K562 (cell line): ENCODE measurements around the gene GPR162. TPM values are rescaled to one million over a fixed set of nuclear protein-coding genes. Genes with fewer than 3 reads are reported as not detected.

ENCODE experiments used
- ATAC-seq: fragments of 200-7000 bp; cut with Tn5 transposase; 3 replicates; pipeline ENCODE4 v1.9.1; 2020; ENCODE audit warnings: moderate library complexity
- BruUV-seq: library from RNA; stranded (reverse); fragments of 400-500 nt; replicated peaks from 2 replicates; lab custom pipeline; 2021; lab: Mats Ljungman, UMichigan
- CTCF ChIA-PET: fragments of 300-600 bp; formaldehyde crosslinking; extraction: SDS; loops from one replicate; lab custom pipeline; 2021; ENCODE audit warnings: low intra/inter-chr PET ratio; lab: Yijun Ruan, JAX
- POLR2A ChIA-PET: fragments of 300-600, 350-650 bp; sonication (Branson Sonifier 250); formaldehyde crosslinking; extraction: SDS; loops from one replicate; lab custom pipeline; 2021; ENCODE audit warnings: antibody characterized with exemption, inconsistent platforms; lab: Yijun Ruan, JAX
- DNase-seq, 4 experiments: peaks; one replicate each; pipeline versions ENCODE4 v3.0.0 to v3.0.0-alpha.2; 2011 to 2018; ENCODE audit warnings: low spot score in 3 of 4, mixed read lengths in 3 of 4; ENCODE audit errors: extremely low read depth in 1 of 4
- FAIRE-seq: peaks from 2 replicates; lab custom pipeline; 2011; peaks lifted over from hg19 to GRCh38; lab: Jason Lieb, UNC
- H2AFZ ChIP-seq: 2 replicates; pipeline ENCODE4 v1.6.0; 2011; ENCODE audit warnings: low read depth, low read length, control low read depth, inconsistent platforms
- H3K27ac ChIP-seq: fragments of 200-600 bp; 3 replicates; pipeline ENCODE4 v1.8.0; 2011; ENCODE audit warnings: low read depth, mild to moderate bottlenecking, control low read depth, inconsistent platforms, low read length, moderate library complexity, mixed read lengths; ENCODE audit errors: extremely low read depth
- H3K27me3 ChIP-seq, 2 experiments: fragments of 300-600 bp in 1 of 2; 2 replicates in 1 of 2; 3 replicates in 1 of 2; pipeline versions ENCODE4 v1.6.0 to v1.8.0; 2011; ENCODE audit warnings: inconsistent platforms in 2 of 2, low read length in 2 of 2, mild to moderate bottlenecking in 1 of 2, mixed read lengths in 1 of 2, moderate library complexity in 1 of 2; ENCODE audit not compliant: control insufficient read depth in 2 of 2, insufficient read depth in 2 of 2
- H3K36me3 ChIP-seq: fragments of 300-600 bp; 3 replicates; pipeline ENCODE4 v1.8.0; 2011; ENCODE audit warnings: mild to moderate bottlenecking, low read length, inconsistent platforms; ENCODE audit not compliant: control insufficient read depth, insufficient read depth
- H3K4me1 ChIP-seq, 2 experiments: fragments of 200-600 bp in 1 of 2; replicated peaks in 1 of 2; 2 replicates in 1 of 2; 3 replicates in 1 of 2; pipeline versions ENCODE4 v1.5.1 to v1.8.0; 2011; ENCODE audit warnings: inconsistent platforms in 2 of 2, low read length in 2 of 2, mild to moderate bottlenecking in 1 of 2, mixed read lengths in 1 of 2, moderate library complexity in 1 of 2; ENCODE audit not compliant: control insufficient read depth in 2 of 2, insufficient read depth in 2 of 2
- H3K4me2 ChIP-seq: 2 replicates; pipeline ENCODE4 v1.6.1; 2011; ENCODE audit warnings: low read length, control low read depth, inconsistent platforms, mixed read lengths; ENCODE audit not compliant: insufficient read depth
- H3K4me3 ChIP-seq: fragments of 200-600 bp; sonication (generic), shearing (Covaris generic); 2 replicates; pipeline ENCODE4 v1.5.1; 2016; ENCODE audit warnings: control low read depth, inconsistent platforms
- H3K79me2 ChIP-seq: fragments of 200-600 bp; 3 replicates; pipeline ENCODE4 v1.8.0; 2011; ENCODE audit warnings: low read length, inconsistent platforms; ENCODE audit not compliant: control insufficient read depth, insufficient read depth
- H3K9ac ChIP-seq, 2 experiments: 2 replicates each; pipeline versions ENCODE4 v1.6.0 to v1.6.1; 2011; ENCODE audit warnings: low read depth in 2 of 2, low read length in 2 of 2, control low read depth in 1 of 2, inconsistent platforms in 1 of 2, mild to moderate bottlenecking in 1 of 2, mixed read lengths in 1 of 2; ENCODE audit not compliant: insufficient read depth in 1 of 2
- H3K9me1 ChIP-seq: one replicate; pipeline ENCODE4 v1.6.0; 2011; ENCODE audit warnings: inconsistent platforms, mild to moderate bottlenecking, low read length, moderate library complexity; ENCODE audit not compliant: control insufficient read depth, insufficient read depth
- H3K9me3 ChIP-seq: replicated peaks from 2 replicates; pipeline ENCODE4 v1.5.1; 2011; ENCODE audit warnings: low read depth, low read length, inconsistent platforms; ENCODE audit not compliant: control insufficient read depth, insufficient read depth
- H4K20me1 ChIP-seq: replicated peaks from 2 replicates; pipeline ENCODE4 v1.6.1; 2011; ENCODE audit warnings: low read length, inconsistent platforms, mixed read lengths; ENCODE audit not compliant: control insufficient read depth, insufficient read depth
- MYBL2 ChIP-seq, 2 experiments: fragments of 450-650 bp in 1 of 2; sonication (generic) in 1 of 2; formaldehyde crosslinking in 1 of 2; IDR thresholded peaks; 2 replicates each; pipeline versions ENCODE4 v1.6.1 to v1.8.1; 2017 to 2022; ENCODE audit warnings: borderline replicate concordance in 1 of 2, inconsistent platforms in 1 of 2, low read depth in 1 of 2, mild to moderate bottlenecking in 1 of 2, missing genetic modification reagents in 1 of 2, moderate library complexity in 1 of 2
- ZC3H11A ChIP-seq: IDR thresholded peaks from 2 replicates; pipeline ENCODE4 v1.6.1; 2012; ENCODE audit warnings: low read depth, low read length, improper control_type of control experiment
- ZNF175 ChIP-seq: fragments of 200-800 bp; sonication (Bioruptor generic); IDR thresholded peaks from 2 replicates; pipeline ENCODE4 v1.6.1; 2016; ENCODE audit warnings: low read depth, mild to moderate bottlenecking, missing genetic modification characterization, missing compliant biosample characterization
- ZNF431 ChIP-seq: sonication (generic); formaldehyde crosslinking; IDR thresholded peaks from 2 replicates; pipeline ENCODE4 v1.8.0; 2022; ENCODE audit warnings: mild to moderate bottlenecking, missing genetic modification reagents
- ZNF77 ChIP-seq: fragments of 250-450 bp; sonication (Bioruptor Pico); IDR thresholded peaks from 2 replicates; pipeline ENCODE4 v1.5.0; 2020
- WGBS: fragments of 100-300 bp; shearing (Covaris generic); methylation state at CpG from one replicate; pipeline ENCODE4 v1.1.6; 2016; ENCODE audit warnings: low coverage, mixed read lengths; ENCODE audit not compliant: insufficient coverage; ENCODE audit errors: missing lambda C conversion rate; 5-methylcytosine and 5-hydroxymethylcytosine counted together
- in situ Hi-C: fragments of 300-500 bp; cut with MboI; formaldehyde crosslinking; loops from 4 replicates; pipeline ENCODE4 v1.15.0; 2018; ENCODE audit warnings: inconsistent platforms, mixed read lengths
- intact Hi-C: fragments of 100-400 bp; cut with micrococcal nuclease; formaldehyde crosslinking; loops from 2 replicates; pipeline ENCODE4 v1.14.2; 2022
- polyA plus RNA-seq, 8 experiments: library from polyadenylated mRNA; depleted of rRNA in 4 of 8; stranded (reverse) in 5 of 8; unstranded in 3 of 8; fragments of >200 nt; fragmentation: Nextera tagmentation in 2 of 8; fragmentation: Illumina TruSeq in 1 of 8; extraction: Ambion mirVana in 2 of 8; extraction: Trizol in 1 of 8; gene quantifications; 2 replicates each; pipeline versions ENCODE4 v1.2.1 to v1.2.3, GENCODE V29; 2011 to 2014; ENCODE audit warnings: inconsistent platforms in 1 of 8, missing spikeins in 1 of 8
- total RNA-seq, 7 experiments: library from RNA; depleted of rRNA in 6 of 7; stranded (reverse); fragments of >200 nt in 6 of 7; fragmentation: Illumina TruSeq in 2 of 7; extraction: Trizol in 2 of 7; gene quantifications; 2 replicates each; pipeline versions ENCODE4 v1.2.1 to v1.2.3, GENCODE V29; 2011 to 2021; ENCODE audit warnings: low replicate concordance in 1 of 7
- TF ChIP-seq, protein P1 (sequence below): IDR thresholded peaks from 3 replicates; pipeline ENCODE4 v1.6.1; 2011; ENCODE audit warnings: borderline replicate concordance, mild to moderate bottlenecking; ENCODE audit not compliant: insufficient read length, insufficient read depth

Gene GPR162
- total and polyA plus RNA-seq, 9 of the 15 experiments (the other 6 are each of a cell fraction or from before 2014, with no cell fraction given): 0.65 to 1.8 (median 1.1) TPM; not detected in 2

DNA sequence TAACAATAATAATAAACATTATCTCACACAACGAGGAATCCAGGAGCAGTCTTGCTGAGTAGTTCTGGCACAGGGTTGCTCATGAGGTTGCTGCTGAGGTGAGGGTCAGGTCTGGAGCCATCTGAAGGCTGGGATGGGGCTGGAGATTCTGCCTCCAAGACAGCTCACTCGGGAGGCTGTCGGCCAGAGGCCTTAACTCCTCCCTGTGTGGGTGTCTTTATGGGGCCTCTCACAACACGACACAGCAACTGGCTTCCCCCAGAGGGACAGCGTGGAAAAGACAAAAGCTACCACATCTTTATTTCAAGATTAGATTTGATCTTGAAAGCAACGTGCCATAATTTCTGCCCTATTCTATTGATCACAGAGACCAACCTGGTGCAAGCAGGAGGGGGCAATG, 39.5 kb upstream of the GPR162 start:
- CTCF ChIA-PET: no interaction called here
- Histone ChIP-seq H3K4me1 (peaks cover 9 to 18% of the 10 kb centered on the region in 2 experiments; a peak in 4 of 5 replicates), H3K79me2 (no peaks in the 10 kb centered on the region), H3K9me3 (no peaks in the 10 kb centered on the region), H4K20me1 (no peaks in the 10 kb centered on the region), H3K27ac (no peak overlapping the region), H3K9me1 (no peaks in the 10 kb centered on the region), H3K4me3 (no peak overlapping the region), H3K4me2 (no peak overlapping the region), H3K36me3 (no peaks in the 10 kb centered on the region), H3K27me3 (no peaks in the 10 kb centered on the region), H2AFZ (peak overlapping the region; percentile 68), H3K9ac (peak overlapping the region in 1 of 2 experiments; percentile 33; a peak in 2 of 4 replicates)
- in situ Hi-C loops: no loop called here
- intact Hi-C loops: no loop called here
- TF ChIP-seq ZNF431 (CRISPR knock-in tag): no peak
- TF ChIP-seq ZC3H11A: no peak
- no peak for TF ChIP-seq ZNF175 (CRISPR knock-in tag)
- no peak for TF ChIP-seq MYBL2 (IDR thresholded peaks at IDR 0.05; ENCODE audit: low read depth)
- no peak for TF ChIP-seq MYBL2 (CRISPR knock-in tag; IDR thresholded peaks at IDR 0.05; ENCODE audit: borderline replicate concordance)
- no peak for TF ChIP-seq ZNF77 (CRISPR knock-in tag)
- TF ChIP-seq, protein P1, sequence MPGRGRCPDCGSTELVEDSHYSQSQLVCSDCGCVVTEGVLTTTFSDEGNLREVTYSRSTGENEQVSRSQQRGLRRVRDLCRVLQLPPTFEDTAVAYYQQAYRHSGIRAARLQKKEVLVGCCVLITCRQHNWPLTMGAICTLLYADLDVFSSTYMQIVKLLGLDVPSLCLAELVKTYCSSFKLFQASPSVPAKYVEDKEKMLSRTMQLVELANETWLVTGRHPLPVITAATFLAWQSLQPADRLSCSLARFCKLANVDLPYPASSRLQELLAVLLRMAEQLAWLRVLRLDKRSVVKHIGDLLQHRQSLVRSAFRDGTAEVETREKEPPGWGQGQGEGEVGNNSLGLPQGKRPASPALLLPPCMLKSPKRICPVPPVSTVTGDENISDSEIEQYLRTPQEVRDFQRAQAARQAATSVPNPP: no peak
- no TSS peak for BruUV-seq
- DNase-seq (no peak), FAIRE-seq (no peak), ATAC-seq (no peak)
- WGBS: 23% methylated on average over 6 of the region's 6 CpGs
- POLR2A ChIA-PET: interaction anchor here (0.6 to 1.7 kb wide), 4 partner anchors 10 to 102 kb away, joined by 3 to 5 read pairs (median 3); partner anchors contain the start of gene LAG3
